NB4 (cell line): ENCODE measurements around the gene OR5A2.
"Not testable (repeated sequence)": the region's sequence is repeated elsewhere in the genome, so short reads cannot be mapped to it uniquely, and the experiment has no call there.

Source experiments
- DNase-seq: peaks from one replicate; pipeline ENCODE4 v3.0.0; 2010; ENCODE audit warnings: low read depth
- H3K4me3 ChIP-seq: one replicate; pipeline ENCODE4 v1.5.1; 2011; ENCODE audit warnings: mild to moderate bottlenecking, low read depth, low read length, moderate library complexity
- MYC ChIP-seq: IDR thresholded peaks from 2 replicates; pipeline ENCODE4 v1.6.1; 2011; ENCODE audit warnings: low read depth, low read length
- POLR2A ChIP-seq: IDR thresholded peaks from 2 replicates; pipeline ENCODE4 v1.6.1; 2011; ENCODE audit warnings: mild to moderate bottlenecking; ENCODE audit not compliant: insufficient read length; ENCODE audit errors: extremely low read depth
- TF ChIP-seq, protein P1 (sequence below): IDR thresholded peaks from one replicate; pipeline ENCODE4 v1.5.1; 2012; ENCODE audit warnings: low read depth, low read length
- TF ChIP-seq, protein P2 (sequence below): IDR thresholded peaks from 2 replicates; pipeline ENCODE4 v1.6.1; 2011; ENCODE audit warnings: low read depth, low read length

Gene OR5A2

DNA sequence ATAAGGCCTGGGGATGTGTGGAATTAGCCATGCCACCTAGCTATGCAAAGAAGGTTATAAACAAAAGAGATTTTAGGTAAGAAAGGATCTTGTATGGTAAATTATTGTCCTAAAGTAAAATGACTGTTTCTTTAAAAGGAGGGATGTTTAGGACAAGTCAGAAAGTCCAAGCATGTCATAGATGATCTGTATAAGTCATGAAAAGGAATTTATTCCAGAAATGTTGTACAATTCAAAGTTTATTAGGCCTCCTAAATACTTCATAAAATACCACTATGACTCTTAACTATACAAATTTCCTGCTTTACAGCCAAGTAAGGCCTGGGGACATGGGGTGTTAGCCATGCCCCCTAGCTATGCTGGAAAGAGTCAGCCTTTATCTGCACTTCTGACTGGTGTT is 22.7 kb downstream of the OR5A2 start:
- DNase-seq: no peak
- TF ChIP-seq POLR2A (no peak), MYC (no peak)
- TF ChIP-seq, protein P1, sequence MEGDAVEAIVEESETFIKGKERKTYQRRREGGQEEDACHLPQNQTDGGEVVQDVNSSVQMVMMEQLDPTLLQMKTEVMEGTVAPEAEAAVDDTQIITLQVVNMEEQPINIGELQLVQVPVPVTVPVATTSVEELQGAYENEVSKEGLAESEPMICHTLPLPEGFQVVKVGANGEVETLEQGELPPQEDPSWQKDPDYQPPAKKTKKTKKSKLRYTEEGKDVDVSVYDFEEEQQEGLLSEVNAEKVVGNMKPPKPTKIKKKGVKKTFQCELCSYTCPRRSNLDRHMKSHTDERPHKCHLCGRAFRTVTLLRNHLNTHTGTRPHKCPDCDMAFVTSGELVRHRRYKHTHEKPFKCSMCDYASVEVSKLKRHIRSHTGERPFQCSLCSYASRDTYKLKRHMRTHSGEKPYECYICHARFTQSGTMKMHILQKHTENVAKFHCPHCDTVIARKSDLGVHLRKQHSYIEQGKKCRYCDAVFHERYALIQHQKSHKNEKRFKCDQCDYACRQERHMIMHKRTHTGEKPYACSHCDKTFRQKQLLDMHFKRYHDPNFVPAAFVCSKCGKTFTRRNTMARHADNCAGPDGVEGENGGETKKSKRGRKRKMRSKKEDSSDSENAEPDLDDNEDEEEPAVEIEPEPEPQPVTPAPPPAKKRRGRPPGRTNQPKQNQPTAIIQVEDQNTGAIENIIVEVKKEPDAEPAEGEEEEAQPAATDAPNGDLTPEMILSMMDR: no peak
- TF ChIP-seq, protein P2, sequence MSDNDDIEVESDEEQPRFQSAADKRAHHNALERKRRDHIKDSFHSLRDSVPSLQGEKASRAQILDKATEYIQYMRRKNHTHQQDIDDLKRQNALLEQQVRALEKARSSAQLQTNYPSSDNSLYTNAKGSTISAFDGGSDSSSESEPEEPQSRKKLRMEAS: no peak
- H3K4me3 ChIP-seq: no peak overlapping the region

DNA sequence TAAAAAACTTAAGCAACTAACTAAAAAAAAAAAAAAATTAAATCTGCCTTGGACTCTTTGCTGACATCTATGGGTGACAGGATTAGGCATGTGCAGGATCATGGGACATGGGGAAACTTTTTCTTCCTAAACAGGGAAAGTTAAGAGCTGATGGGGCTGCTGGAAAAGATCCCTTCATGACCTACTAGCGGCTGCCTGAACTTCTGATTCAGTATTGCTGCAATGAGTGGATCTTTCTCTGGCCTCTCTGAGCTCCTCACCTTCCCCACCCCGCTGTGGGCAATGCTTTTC is 25.0 kb downstream of the OR5A2 start:
- no peak for DNase-seq
- H3K4me3 ChIP-seq: no peak overlapping the region
- TF ChIP-seq, protein P1: no peak
- TF ChIP-seq MYC: no peak
- TF ChIP-seq, protein P2: no peak
- no peak for TF ChIP-seq POLR2A

DNA sequence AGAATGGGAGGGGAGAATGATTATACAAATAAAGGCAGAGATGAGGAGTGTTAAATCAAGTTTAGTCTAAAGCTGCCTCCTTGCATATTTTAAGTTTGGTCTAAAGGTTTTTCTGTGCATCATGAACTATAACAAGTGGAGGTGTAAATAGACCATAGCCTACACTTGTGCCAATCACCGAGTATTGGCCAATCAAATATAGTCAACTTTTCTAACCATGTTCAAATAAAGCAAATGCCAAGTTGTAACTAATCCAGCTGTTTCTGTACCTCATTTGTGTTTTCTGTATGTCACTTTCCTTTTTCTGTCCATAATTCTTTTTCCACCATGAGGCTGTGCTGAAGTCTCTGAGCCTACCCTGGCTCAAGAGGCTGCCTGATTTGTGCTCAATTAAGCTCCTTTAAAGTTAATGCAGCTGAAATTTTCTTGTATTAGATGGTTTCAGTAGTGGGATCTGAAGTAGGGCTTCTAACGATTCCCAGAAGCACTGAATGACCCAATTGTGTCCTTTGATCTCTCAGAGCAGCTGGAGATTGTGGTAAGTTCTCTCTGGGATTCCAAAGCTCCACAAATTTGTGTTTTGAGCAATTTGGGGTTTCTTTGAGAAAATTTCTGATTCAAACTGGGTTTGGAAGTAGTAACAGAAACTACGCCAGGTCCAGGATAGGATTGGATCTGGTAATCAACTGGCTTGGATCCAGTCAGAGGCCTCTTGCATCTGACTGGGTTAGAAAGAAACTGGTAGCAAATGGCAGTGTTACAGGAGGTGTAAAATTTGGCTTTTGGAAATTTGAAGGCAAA is 25.6 kb downstream of the OR5A2 start:
- DNase-seq: no peak
- H3K4me3 ChIP-seq: no peak overlapping the region
- no peak for TF ChIP-seq MYC

DNA sequence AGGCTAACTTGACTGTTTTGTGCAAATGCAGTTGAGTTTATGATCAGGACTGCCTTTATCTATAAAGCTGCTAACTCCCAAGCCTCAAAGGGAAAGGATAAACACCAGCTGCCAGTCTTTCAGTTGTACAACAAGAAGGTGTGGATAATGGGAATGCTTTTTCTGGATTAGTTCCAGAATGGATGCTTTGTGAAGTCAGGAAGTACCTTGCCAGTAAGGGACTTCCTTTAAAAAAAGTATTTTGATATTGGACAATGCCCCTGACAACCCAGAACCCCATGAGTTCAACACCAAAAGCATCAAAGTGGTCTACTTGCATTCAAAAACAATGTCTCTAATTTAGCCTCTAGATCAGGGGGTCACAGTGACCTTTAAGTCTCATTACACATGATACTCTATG is 32.0 kb downstream of the OR5A2 start:
- TF ChIP-seq MYC: no peak
- TF ChIP-seq POLR2A: no peak
- TF ChIP-seq, protein P1: no peak
- TF ChIP-seq, protein P2: no peak
- H3K4me3 ChIP-seq: no peak overlapping the region
- DNase-seq: no peak

DNA sequence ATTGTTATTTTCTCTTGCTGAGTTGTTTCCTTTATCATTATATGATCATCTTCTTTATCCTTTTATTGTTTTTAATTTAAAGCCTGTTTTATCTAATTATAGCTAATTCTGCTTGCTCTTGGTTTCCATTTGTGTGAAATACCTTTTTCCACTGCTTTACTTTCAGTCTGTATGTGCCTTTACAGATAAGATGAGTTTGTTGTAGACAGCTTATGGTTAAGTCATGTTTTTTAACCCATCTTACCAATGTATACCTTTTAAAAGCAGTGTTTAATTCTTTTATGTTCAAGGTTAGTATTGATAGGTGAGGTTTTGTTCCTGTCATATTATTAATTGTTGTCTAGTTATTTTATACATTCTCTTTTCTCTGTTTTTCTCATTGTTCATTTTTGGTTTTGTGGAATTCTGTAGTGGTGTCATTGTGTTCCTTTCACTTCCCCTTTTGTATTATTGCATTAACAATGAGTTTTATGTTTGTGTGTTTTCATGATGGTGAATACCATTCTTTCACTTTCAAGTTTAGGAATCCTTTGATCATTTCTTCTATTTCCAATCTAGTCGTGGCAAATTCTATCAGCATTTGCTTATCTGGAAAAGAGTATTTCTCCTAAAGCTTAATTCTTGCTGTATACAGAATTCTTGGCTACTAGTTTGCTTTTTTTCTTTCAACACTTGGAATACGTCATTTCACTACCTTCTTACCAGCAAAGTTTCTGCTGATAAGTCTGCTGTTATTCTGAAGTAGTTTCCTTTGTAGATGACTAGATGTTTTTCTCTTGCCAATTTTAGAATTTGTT is 45.8 kb downstream of the OR5A2 start:
- TF ChIP-seq POLR2A: no peak
- TF ChIP-seq, protein P2: no peak
- TF ChIP-seq, protein P1: no peak
- no peak for TF ChIP-seq MYC
- no peak for DNase-seq
- no peak overlapping the region for H3K4me3 ChIP-seq

DNA sequence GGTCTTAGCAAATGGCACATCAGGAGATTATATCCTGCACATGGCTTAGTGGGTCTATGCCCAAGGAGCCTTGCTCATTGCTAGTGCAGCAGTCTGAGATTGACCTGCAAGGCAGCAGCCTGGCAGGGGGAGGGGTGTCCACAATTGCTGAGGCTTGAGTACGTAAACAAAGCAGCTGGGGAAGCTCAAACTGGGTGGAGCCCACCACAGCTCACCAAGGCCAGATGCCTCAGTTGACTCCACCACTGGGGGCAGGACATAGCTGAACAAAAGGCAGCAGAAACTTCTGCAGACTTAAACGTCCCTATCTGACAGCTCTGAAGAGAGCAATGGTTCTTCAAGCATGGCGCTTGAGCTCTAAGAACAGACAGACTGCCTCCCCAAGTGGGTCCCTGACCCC is 53.9 kb downstream of the OR5A2 start:
- DNase-seq, H3K4me3 ChIP-seq: not testable (repeated sequence)
